Measurements from ENCODE around the gene HERPUD2. TPM values are rescaled to one million over a fixed set of nuclear protein-coding genes. Genes with fewer than 3 reads are reported as not detected.
A peak's percentile ranks its signal among the peaks of the same experiment; 100 is the strongest.
"Not testable (repeated sequence)": the region's sequence is repeated elsewhere in the genome, so short reads cannot be mapped to it uniquely, and the experiment has no call there.

HERPUD2 gene
- total RNA-seq, 1 donor from 2014 or later: 31.5 TPM

GRCh38 chr7:35701287-35701900, 6.5 kb upstream of the HERPUD2 start:
- H3K27me3 Mint-ChIP-seq: no peaks in the 10 kb centered on the region
- no peaks in the 10 kb centered on the region for H3K9me3 Mint-ChIP-seq
- ChIA-PET POLR2A (no interaction called here), CTCF (no interaction called here)
- TF ChIP-seq CTCF (IDR thresholded peaks at IDR 0.05): no peak
- DNase-seq (no peak), ATAC-seq (ENCODE audit: low read depth) (peak; percentile 64)
- peaks cover 6% of the 10 kb centered on the region for H3K4me1 Mint-ChIP-seq
- H3K36me3 Mint-ChIP-seq (ENCODE audit: low read depth): peaks cover 7% of the 10 kb centered on the region
- H3K27ac Mint-ChIP-seq: no peak overlapping the region
- H3K4me3 Mint-ChIP-seq: no peak overlapping the region
- intact Hi-C loops (cut with micrococcal nuclease): no loop called here

GRCh38 chr7:35700865-35701264, 5.9 kb upstream of the HERPUD2 start:
- Mint-ChIP-seq H3K36me3 (ENCODE audit: low read depth) (peaks cover 7% of the 10 kb centered on the region), H3K27ac (no peak overlapping the region), H3K4me1 (peaks cover 10% of the 10 kb centered on the region), H3K27me3 (no peaks in the 10 kb centered on the region), H3K9me3 (no peaks in the 10 kb centered on the region), H3K4me3 (no peak overlapping the region)
- ChIA-PET CTCF (no interaction called here), POLR2A (interaction anchor here (1.0 kb wide), 1 partner anchor 99 kb away, joined by 5 read pairs; the partner anchor contains the start of gene SEPTIN7)
- DNase-seq (no peak), ATAC-seq (ENCODE audit: low read depth) (no peak)
- intact Hi-C loops (cut with micrococcal nuclease): no loop called here
- TF ChIP-seq CTCF (IDR thresholded peaks at IDR 0.05): no peak

GRCh38 chr7:35700333-35700732, 5.4 kb upstream of the HERPUD2 start:
- no peak for TF ChIP-seq CTCF (IDR thresholded peaks at IDR 0.05)
- intact Hi-C loops (cut with micrococcal nuclease): no loop called here
- H3K36me3 Mint-ChIP-seq (ENCODE audit: low read depth): peaks cover 8% of the 10 kb centered on the region
- no peaks in the 10 kb centered on the region for H3K9me3 Mint-ChIP-seq
- H3K27me3 Mint-ChIP-seq: no peaks in the 10 kb centered on the region
- ChIA-PET CTCF (interaction anchor here (0.7 to 1.0 kb wide), 3 partner anchors 67 to 270 kb away, joined by 4 to 6 read pairs (median 5); no protein-coding TSS in a partner anchor), POLR2A (interaction anchor here (1.0 kb wide), 1 partner anchor 100 kb away, joined by 5 read pairs; the partner anchor contains the start of gene SEPTIN7)
- no peak overlapping the region for H3K27ac Mint-ChIP-seq
- no peak for ATAC-seq (ENCODE audit: low read depth)
- no peak for DNase-seq
- no peak overlapping the region for H3K4me3 Mint-ChIP-seq
- peaks cover 15% of the 10 kb centered on the region for H3K4me1 Mint-ChIP-seq

GRCh38 chr7:35699796-35700305, 4.9 kb upstream of the HERPUD2 start:
- no peak for TF ChIP-seq CTCF (IDR thresholded peaks at IDR 0.05)
- Mint-ChIP-seq H3K27me3 (no peaks in the 10 kb centered on the region), H3K27ac (no peak overlapping the region), H3K36me3 (ENCODE audit: low read depth) (peaks cover 13% of the 10 kb centered on the region), H3K4me3 (no peak overlapping the region), H3K4me1 (peaks cover 19% of the 10 kb centered on the region), H3K9me3 (no peaks in the 10 kb centered on the region)
- no peak for DNase-seq
- ATAC-seq (ENCODE audit: low read depth): no peak
- ChIA-PET CTCF (interaction anchor here (0.7 to 1.0 kb wide), 3 partner anchors 66 to 271 kb away, joined by 4 to 6 read pairs (median 5); no protein-coding TSS in a partner anchor), POLR2A (interaction anchor here (1.0 kb wide), 1 partner anchor 100 kb away, joined by 5 read pairs; the partner anchor contains the start of gene SEPTIN7)
- intact Hi-C loops (cut with micrococcal nuclease): loop anchor here (10.0 kb wide), 2 partner anchors 585 to 1745 kb away; partner anchors contain the start of gene ELMO1

GRCh38 chr7:35698382-35698781, 3.4 kb upstream of the HERPUD2 start:
- H3K4me3 Mint-ChIP-seq; H3K27ac Mint-ChIP-seq; ATAC-seq (ENCODE audit: low read depth); H3K9me3 Mint-ChIP-seq; DNase-seq; H3K27me3 Mint-ChIP-seq: not testable (repeated sequence)
- POLR2A ChIA-PET: interaction anchor here (6.3 kb wide), 1 partner anchor 102 kb away, joined by 79 read pairs; the partner anchor contains the start of gene SEPTIN7
- intact Hi-C loops (cut with micrococcal nuclease): loop anchor here (10.0 kb wide), 2 partner anchors 586 to 1746 kb away; partner anchors contain the start of gene ELMO1
- peaks cover 13% of the 10 kb centered on the region for H3K36me3 Mint-ChIP-seq (ENCODE audit: low read depth)
- H3K4me1 Mint-ChIP-seq: peaks cover 28% of the 10 kb centered on the region
- CTCF ChIA-PET: interaction anchor here (1.1 kb wide), 1 partner anchor 11 kb away, joined by 3 read pairs; no protein-coding TSS in a partner anchor
